Gastroesophageal sphincter (tissue), 4 donors: Measurements from ENCODE around the gene COL9A2. TPM values are rescaled to one million over a fixed set of nuclear protein-coding genes. Genes with fewer than 3 reads are reported as not detected.
A peak's percentile ranks its signal among the peaks of the same experiment; 100 is the strongest.

ENCODE experiments used
- ATAC-seq: fragments of 150-250 bp; one replicate; pipeline ENCODE4 v1.9.1; 2016; ENCODE audit warnings: mild to moderate bottlenecking, moderate library complexity
- H3K27ac ChIP-seq, 4 donors: fragments of 200-600 bp; sonication (generic) in 3 of 4; 1 replicate in 3 of 4; 2 replicates in 1 of 4; pipeline ENCODE4 v1.5.1; 2016 to 2019
- H3K27me3 ChIP-seq: fragments of 200-600 bp; sonication (generic); one replicate; pipeline ENCODE4 v1.5.1; 2019
- H3K36me3 ChIP-seq, 2 donors: fragments of 200-600 bp; sonication (generic); one replicate each; pipeline ENCODE4 v1.5.1; 2019; ENCODE audit warnings: control low read depth in 1 of 2
- H3K4me1 ChIP-seq, 3 donors: fragments of 200-600 bp; sonication (generic); 1 replicate in 2 of 3; 2 replicates in 1 of 3; pipeline ENCODE4 v1.5.1; 2016 to 2019; ENCODE audit warnings: control low read depth in 2 of 3
- H3K4me3 ChIP-seq, 2 donors: fragments of 200-600 bp; sonication (generic); one replicate each; pipeline ENCODE4 v1.5.1; 2019; ENCODE audit warnings: mild to moderate bottlenecking in 1 of 2, moderate library complexity in 1 of 2
- H3K9me3 ChIP-seq, 3 donors: fragments of 200-600 bp; sonication (generic); one replicate each; pipeline ENCODE4 v1.5.1; 2017 to 2019; ENCODE audit warnings: control low read depth in 2 of 3
- CTCF ChIP-seq, 4 experiments: fragments of 200-600 bp in 2 of 4; fragments of 450-650 bp in 2 of 4; sonication (generic) in 1 of 4; IDR thresholded peaks; one replicate each; pipeline ENCODE4 v1.5.1; 2017 to 2019; ENCODE audit warnings: antibody characterized with exemption in 4 of 4, mild to moderate bottlenecking in 2 of 4, moderate library complexity in 2 of 4
- EP300 ChIP-seq: sonication (generic); formaldehyde crosslinking; IDR thresholded peaks from one replicate; pipeline ENCODE4 v1.6.1; 2017; ENCODE audit warnings: antibody characterized with exemption, mild to moderate bottlenecking
- POLR2A ChIP-seq, 2 donors: fragments of 450-650 bp; IDR thresholded peaks; one replicate each; pipeline ENCODE4 v1.6.1; 2017; ENCODE audit warnings: antibody characterized with exemption in 2 of 2, mild to moderate bottlenecking in 2 of 2, moderate library complexity in 1 of 2
- POLR2AphosphoS5 ChIP-seq: sonication (generic); formaldehyde crosslinking; IDR thresholded peaks from one replicate; pipeline ENCODE4 v1.6.1; 2017; ENCODE audit warnings: antibody characterized with exemption
- WGBS, 2 donors: methylation state at CpG; one replicate each; pipeline ENCODE4 v1.1.5; 2018; ENCODE audit warnings: low coverage in 1 of 2; 5-methylcytosine and 5-hydroxymethylcytosine counted together
- total RNA-seq, 4 donors: library from RNA; depleted of rRNA; stranded (reverse); fragments of >200 nt; gene quantifications; one replicate each; pipeline ENCODE4 v1.1.0, GENCODE V29; 2016

COL9A2 gene
- total RNA-seq, 4 donors from 2014 or later: 1.6 to 12.0 (median 4.9) TPM

- no peak for TF ChIP-seq POLR2A (IDR thresholded peaks at IDR 0.05)
- no peak for TF ChIP-seq EP300
- no peak for ATAC-seq
- peak overlapping the region in 3 of 4 donors; percentile 45 to 81 (median 76) for H3K27ac ChIP-seq
- no peak overlapping the region for H3K4me3 ChIP-seq
- no peaks in the 10 kb centered on the region for H3K9me3 ChIP-seq
- no peaks in the 10 kb centered on the region for H3K27me3 ChIP-seq
- peaks cover 0 to 94% (median 10%) of the 10 kb centered on the region in 3 donors for H3K4me1 ChIP-seq
- H3K36me3 ChIP-seq: peaks cover 0 to 66% of the 10 kb centered on the region in 2 donors
Observed at GRCh38 chr1:40265919-40266318, 51.2 kb downstream of the COL9A2 start.

GRCh38 chr1:40265298-40265697 lies 51.8 kb downstream of the COL9A2 start:
- Histone ChIP-seq H3K27me3 (no peaks in the 10 kb centered on the region), H3K27ac (peak overlapping the region in 3 of 4 donors; percentile 4 to 81 (median 76)), H3K36me3 (peaks cover 0 to 66% of the 10 kb centered on the region in 2 donors), H3K9me3 (no peaks in the 10 kb centered on the region), H3K4me3 (no peak overlapping the region), H3K4me1 (peaks cover 0 to 97% (median 10%) of the 10 kb centered on the region in 3 donors)
- TF ChIP-seq CTCF (IDR thresholded peaks at IDR 0.05): no peak
- TF ChIP-seq POLR2AphosphoS5: no peak
- no peak for TF ChIP-seq EP300
- TF ChIP-seq POLR2A (IDR thresholded peaks at IDR 0.05): no peak
- ATAC-seq: no peak

- peak overlapping the region; percentile 26 to 81 (median 70) for H3K27ac ChIP-seq
- peak; percentile 20 for ATAC-seq
- no peak overlapping the region for H3K4me3 ChIP-seq
- peaks cover 4 to 97% (median 10%) of the 10 kb centered on the region in 3 donors for H3K4me1 ChIP-seq
- TF ChIP-seq POLR2AphosphoS5 (peak; percentile 71), POLR2A (IDR thresholded peaks at IDR 0.05) (no peak)
- H3K36me3 ChIP-seq: peaks cover 0 to 61% of the 10 kb centered on the region in 2 donors
- no peaks in the 10 kb centered on the region for H3K27me3 ChIP-seq
- no peaks in the 10 kb centered on the region for H3K9me3 ChIP-seq
- 38 to 54% methylated on average over 3 of the region's 3 CpGs for WGBS, 2 donors
Observed at GRCh38 chr1:40264354-40264781, 52.7 kb downstream of the COL9A2 start.

GRCh38 chr1:40258445-40258769 lies 58.7 kb downstream of the COL9A2 start:
- H3K36me3 ChIP-seq: peaks cover 0 to 32% of the 10 kb centered on the region in 2 donors
- 0% methylated on average over 2 of the region's 10 CpGs; no CpG with 5 or more reads in 1 of the 2 donors for WGBS, 2 donors
- peak overlapping the region; percentile 67 to 88 for H3K4me3 ChIP-seq
- no peaks in the 10 kb centered on the region for H3K27me3 ChIP-seq
- no peaks in the 10 kb centered on the region for H3K9me3 ChIP-seq
- peak overlapping the region; percentile 91 to 98 (median 94) for H3K27ac ChIP-seq
- TF ChIP-seq POLR2AphosphoS5 (no peak), POLR2A (IDR thresholded peaks at IDR 0.05) (no peak), CTCF (IDR thresholded peaks at IDR 0.05) (no peak), EP300 (no peak)
- ATAC-seq: no peak
- peaks cover 0 to 71% (median 10%) of the 10 kb centered on the region in 3 donors for H3K4me1 ChIP-seq

GRCh38 chr1:40257688-40258444 lies 59.2 kb downstream of the COL9A2 start, which contains the start of gene ZMPSTE24:
ZMPSTE24 (plus strand) TSS chr1:40258236; CDS start chr1:40258272, 36 bp downstream.
- Histone ChIP-seq H3K4me1 (peaks cover 0 to 65% (median 10%) of the 10 kb centered on the region in 3 donors), H3K36me3 (peaks cover 0 to 29% of the 10 kb centered on the region in 2 donors), H3K9me3 (no peaks in the 10 kb centered on the region), H3K27ac (peak within 1 kb of the TSS; percentile 91 to 98 (median 94)), H3K27me3 (no peaks in the 10 kb centered on the region), H3K4me3 (peak within 1 kb of the TSS; percentile 67 to 88)
- ATAC-seq: peak; percentile 100
- peak; percentile 68 for TF ChIP-seq POLR2AphosphoS5
- peak in 2 of 4 experiments; percentile 8 to 16 for TF ChIP-seq CTCF (IDR thresholded peaks at IDR 0.05)
- peak; percentile 13 to 29 for TF ChIP-seq POLR2A (IDR thresholded peaks at IDR 0.05)
- TF ChIP-seq EP300: no peak
- WGBS, 2 donors: 0% methylated on average over 6 to 17 of the region's 48 CpGs

- peak; percentile 10 for ATAC-seq
- no peak for TF ChIP-seq POLR2A (IDR thresholded peaks at IDR 0.05)
- no peak for TF ChIP-seq EP300
- Histone ChIP-seq H3K4me3 (peak overlapping the region; percentile 67 to 88), H3K27ac (peak overlapping the region; percentile 91 to 98 (median 94)), H3K27me3 (no peaks in the 10 kb centered on the region), H3K36me3 (peaks cover 0 to 24% of the 10 kb centered on the region in 2 donors), H3K4me1 (peaks cover 0 to 59% (median 10%) of the 10 kb centered on the region in 3 donors), H3K9me3 (no peaks in the 10 kb centered on the region)
- WGBS, 2 donors: 0% methylated on average over 3 to 16 of the region's 16 CpGs
Observed at GRCh38 chr1:40257313-40257687, 59.8 kb downstream of the COL9A2 start.
